NCI-H82 treated with DMSO at 0.1 percent for 48 hours (cell line): ENCODE measurements around the gene RAB24.
A peak's percentile ranks its signal among the peaks of the same experiment; 100 is the strongest.
"Not testable (repeated sequence)": the region's sequence is repeated elsewhere in the genome, so short reads cannot be mapped to it uniquely, and the experiment has no call there.

ENCODE experiments used
- DNase-seq: peaks from one replicate; lab custom pipeline; 2025; ENCODE audit not compliant: unreplicated experiment; lab: John Stamatoyannopoulos, UW

Gene RAB24

DNA sequence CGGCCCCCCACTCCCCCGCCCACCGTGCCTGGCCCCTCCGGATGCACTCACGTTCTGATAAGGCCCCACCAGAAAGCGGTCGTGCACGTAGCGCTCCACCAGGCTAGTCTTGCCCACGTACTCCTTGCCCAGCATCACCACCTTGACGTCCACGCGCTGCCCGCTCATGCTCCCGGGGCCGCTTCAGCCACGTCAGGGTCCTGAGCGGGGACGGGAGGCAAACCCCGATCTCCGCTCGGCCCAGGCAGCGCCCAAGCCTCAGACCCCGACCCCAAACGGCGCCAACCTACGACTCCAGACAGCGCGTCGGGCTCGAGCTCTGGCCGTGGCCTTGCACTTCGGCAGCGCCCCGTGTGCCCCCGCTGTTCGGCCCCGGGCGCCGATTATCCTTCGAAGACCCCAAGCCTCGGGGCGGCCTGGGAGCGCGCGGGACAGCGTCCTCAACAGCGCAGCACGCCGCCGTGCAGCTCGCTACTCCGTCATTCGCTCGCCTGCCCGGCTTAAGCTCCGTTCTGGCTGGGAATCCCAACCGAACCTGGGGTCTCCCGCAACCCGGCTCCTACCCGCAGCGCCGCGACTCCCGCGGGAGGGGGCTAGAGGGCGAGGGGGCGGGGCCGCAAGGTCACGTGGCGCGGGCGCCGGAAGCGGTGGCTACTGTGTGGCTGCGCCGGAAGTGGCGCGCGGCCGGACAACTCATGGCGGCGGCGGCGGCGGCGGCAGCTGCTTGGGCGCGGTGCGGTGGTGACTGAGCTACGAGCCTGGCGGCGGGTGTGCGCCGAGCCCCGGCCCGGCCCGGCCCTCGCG is at the start of gene RAB24, which contains the start of gene PRELID1:
Gene RAB24, minus strand, starts transcription at position 599 of the 804 bp plus-strand sequence. Its CDS starts 431 bp downstream, at position 168.
Gene PRELID1, plus strand, starts transcription at position 679 of the 804 bp plus-strand sequence. CDS start 187 bp downstream, outside the sequence.
- peak; percentile 30 for DNase-seq

- DNase-seq, result no peak
Observed at GRCh38 chr5:177353093-177353492, 49.6 kb upstream of the RAB24 start.

- DNase-seq, result peak; percentile 74
Observed at GRCh38 chr5:177351392-177352329, 48.1 kb upstream of the RAB24 start, which contains the start of gene LMAN2. LMAN2 (minus strand) TSS chr5:177351668; CDS start chr5:177351647, 21 bp downstream.

GRCh38 chr5:177350776-177351391 is 47.4 kb upstream of the RAB24 start:
- no peak for DNase-seq

- no peak for DNase-seq
Observed at GRCh38 chr5:177349762-177350161, 46.2 kb upstream of the RAB24 start.

- no peak for DNase-seq
Observed at GRCh38 chr5:177349362-177349647, 45.8 kb upstream of the RAB24 start.

- no peak for DNase-seq
Observed at GRCh38 chr5:177347699-177348098, 44.2 kb upstream of the RAB24 start.

DNA sequence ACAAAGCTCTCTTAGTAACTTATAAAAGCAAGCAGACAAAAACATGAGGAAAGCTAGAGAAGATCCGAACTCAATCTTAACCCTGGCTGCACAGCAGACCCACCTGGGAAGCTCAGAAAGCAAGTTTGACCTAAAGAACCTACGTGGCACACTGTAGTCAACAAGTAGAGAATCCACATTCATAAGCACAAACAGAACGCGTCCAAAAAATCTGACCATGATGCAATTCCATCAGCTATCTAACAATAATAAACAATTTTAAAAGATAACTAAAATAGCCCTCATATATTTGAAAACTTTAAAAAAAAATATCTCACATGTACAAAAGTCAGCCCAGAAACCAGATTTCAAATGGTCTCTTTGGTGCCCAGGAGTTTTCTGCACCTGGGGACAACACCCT is 43.3 kb upstream of the RAB24 start:
- DNase-seq, result no peak

DNA sequence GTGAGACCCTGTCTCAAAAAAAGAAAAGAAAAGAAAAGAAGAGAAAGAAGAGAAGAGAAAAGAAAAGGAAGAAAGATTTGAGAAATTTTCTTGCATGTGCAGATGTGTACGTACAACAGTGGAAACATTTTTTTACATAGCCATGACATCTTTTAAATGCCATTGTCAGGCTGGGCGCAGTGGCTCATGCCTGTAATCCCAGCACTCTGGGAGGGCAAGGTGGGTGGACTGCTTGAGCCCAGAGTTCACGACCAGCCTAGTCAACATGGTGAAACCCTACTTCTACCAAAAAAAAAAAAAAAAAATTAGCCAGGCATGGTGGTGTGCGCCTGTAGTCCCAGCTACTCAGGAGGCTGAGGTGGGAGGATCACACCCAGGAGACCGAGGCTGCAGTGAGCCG is 41.4 kb upstream of the RAB24 start:
- no peak for DNase-seq

DNA sequence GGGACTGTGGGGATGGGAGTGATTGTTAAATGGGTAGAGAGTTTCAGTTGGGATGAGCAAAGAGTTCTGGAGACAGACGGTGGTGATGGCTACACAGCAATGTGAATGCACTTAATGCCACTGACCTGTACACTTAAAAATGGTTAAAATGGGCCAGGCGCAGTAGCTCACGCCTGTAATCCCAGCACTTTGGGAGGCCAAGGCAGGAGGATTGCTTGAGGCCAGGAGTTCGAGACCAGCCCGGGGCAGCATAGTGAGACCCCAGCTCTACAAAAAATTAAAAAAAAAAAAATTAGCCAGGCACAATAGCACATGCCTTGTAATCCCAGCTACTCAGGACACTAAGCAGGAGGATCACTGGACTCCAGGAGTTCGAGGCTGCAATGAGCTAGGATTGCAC is 40.3 kb upstream of the RAB24 start:
- no peak for DNase-seq

GRCh38 chr5:177343000-177343399 is 39.5 kb upstream of the RAB24 start:
- not testable (repeated sequence) for DNase-seq

GRCh38 chr5:177339107-177339638 is 35.7 kb upstream of the RAB24 start:
- no peak for DNase-seq

GRCh38 chr5:177338251-177339106 is 35.0 kb upstream of the RAB24 start:
- DNase-seq, result no peak

- no peak for DNase-seq
Observed at GRCh38 chr5:177336603-177337494, 33.3 kb upstream of the RAB24 start.

DNA sequence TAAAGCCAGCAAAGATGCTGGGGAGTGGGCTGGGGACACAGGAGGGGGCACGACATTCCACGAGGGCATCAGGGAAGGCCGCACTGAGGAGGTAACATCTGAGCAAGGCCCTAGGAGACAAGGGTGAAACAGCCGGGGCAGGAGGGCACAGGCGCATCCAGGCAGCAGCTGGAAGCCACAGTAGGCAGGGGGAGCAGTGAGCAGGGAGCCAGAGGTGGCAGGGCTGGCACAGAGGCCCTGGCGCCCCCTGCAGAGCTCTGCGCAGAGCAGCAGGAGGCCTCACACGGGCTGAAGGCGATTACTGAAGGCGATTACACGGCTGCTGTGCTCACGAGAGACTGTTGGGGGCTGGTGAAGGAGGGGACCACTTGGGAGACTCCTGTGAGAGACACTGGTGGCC is 32.6 kb upstream of the RAB24 start:
- no peak for DNase-seq

DNA sequence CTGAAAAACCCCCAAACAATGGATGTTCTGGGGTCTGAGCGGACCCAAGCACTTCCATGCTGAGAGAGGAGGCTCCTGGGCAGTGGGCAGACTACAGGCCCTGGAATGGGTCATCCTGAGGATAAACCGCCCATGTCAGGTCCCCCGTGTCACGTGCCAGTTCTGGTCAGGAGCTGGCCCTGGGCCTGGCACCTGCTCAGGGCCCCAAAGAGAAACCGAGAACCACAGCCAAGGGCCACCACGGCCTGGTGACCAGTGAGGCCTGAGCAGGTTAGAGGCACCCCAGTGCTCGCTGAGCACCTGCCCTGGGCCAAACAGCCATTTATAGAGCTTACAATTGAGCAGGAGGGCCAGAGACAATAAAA is 32.2 kb upstream of the RAB24 start:
- no peak for DNase-seq

GRCh38 chr5:177334781-177335700 is 31.5 kb upstream of the RAB24 start:
- DNase-seq, result no peak

- no peak for DNase-seq
Observed at GRCh38 chr5:177334155-177334551, 30.6 kb upstream of the RAB24 start.
